ENCODE measurements around the gene AURKAIP1.

AURKAIP1 gene

GRCh38 chr1:1356796-1357401 is 18.1 kb downstream of the AURKAIP1 start:
- Histone ChIP-seq H3K9ac (ENCODE audit: low read depth, low read length) (peak overlapping the region; percentile 95), H3K4me3 (ENCODE audit: low read length) (peak overlapping the region; percentile 84), H3K4me1 (ENCODE audit: control insufficient read depth, insufficient read depth, low read length) (peaks cover 66% of the 10 kb centered on the region), H3K36me3 (ENCODE audit: insufficient read depth, low read length) (peaks cover 31% of the 10 kb centered on the region), H3K4me2 (ENCODE audit: low read length) (peak overlapping the region; percentile 79), H3K9me3 (replicated peaks; ENCODE audit: low read length) (no peaks in the 10 kb centered on the region), H3K27me3 (ENCODE audit: control insufficient read depth, insufficient read depth, low read length) (no peaks in the 10 kb centered on the region)

- no peaks in the 10 kb centered on the region for H3K9me3 ChIP-seq (replicated peaks; ENCODE audit: low read length)
- peaks cover 66% of the 10 kb centered on the region for H3K4me1 ChIP-seq (ENCODE audit: control insufficient read depth, insufficient read depth, low read length)
- H3K36me3 ChIP-seq (ENCODE audit: insufficient read depth, low read length): peaks cover 36% of the 10 kb centered on the region
- H3K4me3 ChIP-seq (ENCODE audit: low read length): peak overlapping the region; percentile 84
- peak overlapping the region; percentile 95 for H3K9ac ChIP-seq (ENCODE audit: low read depth, low read length)
- no peaks in the 10 kb centered on the region for H3K27me3 ChIP-seq (ENCODE audit: control insufficient read depth, insufficient read depth, low read length)
- H3K4me2 ChIP-seq (ENCODE audit: low read length): peak overlapping the region; percentile 79
These were observed 18.7 kb downstream of the AURKAIP1 start for GRCh38 chr1:1356166-1356795.

- Histone ChIP-seq H3K4me1 (ENCODE audit: control insufficient read depth, insufficient read depth, low read length) (peaks cover 57% of the 10 kb centered on the region), H3K4me2 (ENCODE audit: low read length) (peak overlapping the region; percentile 79), H3K27me3 (ENCODE audit: control insufficient read depth, insufficient read depth, low read length) (no peaks in the 10 kb centered on the region), H3K36me3 (ENCODE audit: insufficient read depth, low read length) (peaks cover 36% of the 10 kb centered on the region), H3K4me3 (ENCODE audit: low read length) (peak overlapping the region; percentile 69), H3K9me3 (replicated peaks; ENCODE audit: low read length) (no peaks in the 10 kb centered on the region), H3K9ac (ENCODE audit: low read depth, low read length) (no peak overlapping the region)
These were observed 19.6 kb downstream of the AURKAIP1 start for GRCh38 chr1:1355416-1355815.

GRCh38 chr1:1354271-1355247 is 20.4 kb downstream of the AURKAIP1 start:
- Histone ChIP-seq H3K27me3 (ENCODE audit: control insufficient read depth, insufficient read depth, low read length) (no peaks in the 10 kb centered on the region), H3K9ac (ENCODE audit: low read depth, low read length) (no peak overlapping the region), H3K36me3 (ENCODE audit: insufficient read depth, low read length) (peaks cover 36% of the 10 kb centered on the region), H3K4me2 (ENCODE audit: low read length) (peak overlapping the region; percentile 79), H3K4me3 (ENCODE audit: low read length) (peak overlapping the region; percentile 56), H3K9me3 (replicated peaks; ENCODE audit: low read length) (no peaks in the 10 kb centered on the region), H3K4me1 (ENCODE audit: control insufficient read depth, insufficient read depth, low read length) (peaks cover 48% of the 10 kb centered on the region)

GRCh38 chr1:1353389-1354151 is 21.4 kb downstream of the AURKAIP1 start:
- H3K4me3 ChIP-seq (ENCODE audit: low read length): no peak overlapping the region
- H3K9me3 ChIP-seq (replicated peaks; ENCODE audit: low read length): no peaks in the 10 kb centered on the region
- H3K9ac ChIP-seq (ENCODE audit: low read depth, low read length): no peak overlapping the region
- peak overlapping the region; percentile 79 for H3K4me2 ChIP-seq (ENCODE audit: low read length)
- H3K27me3 ChIP-seq (ENCODE audit: control insufficient read depth, insufficient read depth, low read length): no peaks in the 10 kb centered on the region
- H3K36me3 ChIP-seq (ENCODE audit: insufficient read depth, low read length): peaks cover 36% of the 10 kb centered on the region
- peaks cover 38% of the 10 kb centered on the region for H3K4me1 ChIP-seq (ENCODE audit: control insufficient read depth, insufficient read depth, low read length)

- Histone ChIP-seq H3K9ac (ENCODE audit: low read depth, low read length) (peak overlapping the region; percentile 4), H3K9me3 (replicated peaks; ENCODE audit: low read length) (no peaks in the 10 kb centered on the region), H3K4me1 (ENCODE audit: control insufficient read depth, insufficient read depth, low read length) (peaks cover 37% of the 10 kb centered on the region), H3K36me3 (ENCODE audit: insufficient read depth, low read length) (peaks cover 36% of the 10 kb centered on the region), H3K27me3 (ENCODE audit: control insufficient read depth, insufficient read depth, low read length) (no peaks in the 10 kb centered on the region), H3K4me2 (ENCODE audit: low read length) (peak overlapping the region; percentile 79), H3K4me3 (ENCODE audit: low read length) (no peak overlapping the region)
These were observed 22.1 kb downstream of the AURKAIP1 start for GRCh38 chr1:1352786-1353388.

- Histone ChIP-seq H3K27me3 (ENCODE audit: control insufficient read depth, insufficient read depth, low read length) (no peaks in the 10 kb centered on the region), H3K4me1 (ENCODE audit: control insufficient read depth, insufficient read depth, low read length) (peaks cover 44% of the 10 kb centered on the region), H3K9me3 (replicated peaks; ENCODE audit: low read length) (no peaks in the 10 kb centered on the region), H3K9ac (ENCODE audit: low read depth, low read length) (peak overlapping the region; percentile 41), H3K4me2 (ENCODE audit: low read length) (peak overlapping the region; percentile 79), H3K4me3 (ENCODE audit: low read length) (peak overlapping the region; percentile 44), H3K36me3 (ENCODE audit: insufficient read depth, low read length) (peaks cover 36% of the 10 kb centered on the region)
These were observed 23.2 kb downstream of the AURKAIP1 start for GRCh38 chr1:1351511-1352427.

GRCh38 chr1:1349256-1350012 is 25.6 kb downstream of the AURKAIP1 start, which contains the start of gene DVL1:
DVL1 (minus strand) TSS chr1:1349418; CDS start chr1:1349065, 353 bp downstream.
- no peaks in the 10 kb centered on the region for H3K9me3 ChIP-seq (replicated peaks; ENCODE audit: low read length)
- H3K4me2 ChIP-seq (ENCODE audit: low read length): peak within 1 kb of the TSS; percentile 97
- peaks cover 30% of the 10 kb centered on the region for H3K36me3 ChIP-seq (ENCODE audit: insufficient read depth, low read length)
- peak within 1 kb of the TSS; percentile 81 for H3K9ac ChIP-seq (ENCODE audit: low read depth, low read length)
- H3K4me3 ChIP-seq (ENCODE audit: low read length): peak within 1 kb of the TSS; percentile 84
- H3K27me3 ChIP-seq (ENCODE audit: control insufficient read depth, insufficient read depth, low read length): no peaks in the 10 kb centered on the region
- peaks cover 62% of the 10 kb centered on the region for H3K4me1 ChIP-seq (ENCODE audit: control insufficient read depth, insufficient read depth, low read length)

- peaks cover 62% of the 10 kb centered on the region for H3K4me1 ChIP-seq (ENCODE audit: control insufficient read depth, insufficient read depth, low read length)
- peaks cover 22% of the 10 kb centered on the region for H3K36me3 ChIP-seq (ENCODE audit: insufficient read depth, low read length)
- peak overlapping the region; percentile 81 for H3K9ac ChIP-seq (ENCODE audit: low read depth, low read length)
- no peaks in the 10 kb centered on the region for H3K27me3 ChIP-seq (ENCODE audit: control insufficient read depth, insufficient read depth, low read length)
- H3K9me3 ChIP-seq (replicated peaks; ENCODE audit: low read length): no peaks in the 10 kb centered on the region
- peak overlapping the region; percentile 87 for H3K4me2 ChIP-seq (ENCODE audit: low read length)
- peak overlapping the region; percentile 79 for H3K4me3 ChIP-seq (ENCODE audit: low read length)
These were observed 26.4 kb downstream of the AURKAIP1 start for GRCh38 chr1:1348420-1349255.

Measured in skeletal muscle satellite cell (primary cell).